Mesenchymal stem cell (in vitro differentiated cells and primary cell): ENCODE measurements around the gene PNPO.
A peak's percentile ranks its signal among the peaks of the same experiment; 100 is the strongest.

ENCODE experiments used
- DNase-seq: peaks from one replicate; pipeline ENCODE4 v3.0.0-alpha.2; 2013
- H2AFZ ChIP-seq: one replicate; pipeline ENCODE4 v1.6.1; 2013; ENCODE audit warnings: low read depth, mild to moderate bottlenecking, control low read depth, inconsistent platforms, low read length, moderate library complexity
- H2AK5ac ChIP-seq: 2 replicates; pipeline ENCODE4 v1.6.1; 2013; ENCODE audit warnings: low read length, moderate library complexity, mild to moderate bottlenecking, inconsistent platforms; ENCODE audit not compliant: severe bottlenecking
- H2BK120ac ChIP-seq: one replicate; pipeline ENCODE4 v1.6.1; 2013; ENCODE audit warnings: low read depth, mild to moderate bottlenecking, inconsistent platforms, low read length, moderate library complexity
- H2BK12ac ChIP-seq, 2 experiments: one replicate each; pipeline ENCODE4 v1.6.1; 2013; ENCODE audit warnings: inconsistent platforms in 2 of 2, low read length in 2 of 2, mild to moderate bottlenecking in 2 of 2, moderate library complexity in 2 of 2, control low read depth in 1 of 2
- H2BK15ac ChIP-seq: one replicate; pipeline ENCODE4 v1.6.1; 2013; ENCODE audit warnings: mild to moderate bottlenecking, low read depth, inconsistent platforms; ENCODE audit not compliant: poor library complexity, severe bottlenecking
- H2BK5ac ChIP-seq: 2 replicates; pipeline ENCODE4 v1.6.1; 2013; ENCODE audit warnings: low read depth, mild to moderate bottlenecking, low read length, control low read depth, inconsistent platforms; ENCODE audit not compliant: poor library complexity, severe bottlenecking
- H3K14ac ChIP-seq, 2 experiments: one replicate each; pipeline ENCODE4 v1.6.1; 2013; ENCODE audit warnings: inconsistent platforms in 2 of 2, low read length in 2 of 2, control low read depth in 1 of 2, mild to moderate bottlenecking in 1 of 2, moderate library complexity in 1 of 2
- H3K18ac ChIP-seq, 2 experiments: one replicate each; pipeline ENCODE4 v1.6.1; 2013; ENCODE audit warnings: inconsistent platforms in 2 of 2, low read length in 2 of 2, control low read depth in 1 of 2, low read depth in 1 of 2, mild to moderate bottlenecking in 1 of 2
- H3K23ac ChIP-seq, 2 experiments: one replicate each; pipeline ENCODE4 v1.6.1; 2013; ENCODE audit warnings: inconsistent platforms in 2 of 2, low read length in 2 of 2, mild to moderate bottlenecking in 2 of 2, moderate library complexity in 2 of 2, control low read depth in 1 of 2
- H3K27ac ChIP-seq: 2 replicates; pipeline ENCODE4 v1.5.1; 2013; ENCODE audit warnings: mild to moderate bottlenecking, moderate library complexity, low read length, control low read depth, inconsistent platforms; ENCODE audit not compliant: poor library complexity, severe bottlenecking
- H3K27me3 ChIP-seq, 2 experiments: 2 replicates each; pipeline versions ENCODE4 v1.6.1 to v1.7.0; 2013; ENCODE audit warnings: low read length in 2 of 2, mild to moderate bottlenecking in 2 of 2, moderate library complexity in 2 of 2, control low read depth in 1 of 2, inconsistent platforms in 1 of 2; ENCODE audit not compliant: control insufficient read depth in 1 of 2, insufficient read depth in 1 of 2
- H3K36me3 ChIP-seq, 2 experiments: 2 replicates each; pipeline versions ENCODE4 v1.6.1 to v1.7.0; 2013; ENCODE audit warnings: low read length in 2 of 2, control low read depth in 1 of 2, inconsistent platforms in 1 of 2, low read depth in 1 of 2, mild to moderate bottlenecking in 1 of 2; ENCODE audit not compliant: insufficient read depth in 2 of 2, control insufficient read depth in 1 of 2
- H3K4ac ChIP-seq, 2 experiments: one replicate each; pipeline ENCODE4 v1.6.1; 2013; ENCODE audit warnings: inconsistent platforms in 2 of 2, low read length in 2 of 2, mild to moderate bottlenecking in 2 of 2, moderate library complexity in 2 of 2, control low read depth in 1 of 2, low read depth in 1 of 2
- H3K4me1 ChIP-seq: 2 replicates; pipeline ENCODE4 v1.6.1; 2013; ENCODE audit warnings: low read depth, low read length, control low read depth; ENCODE audit not compliant: control insufficient read depth, insufficient read depth
- H3K4me2 ChIP-seq: 2 replicates; pipeline ENCODE4 v1.6.1; 2013; ENCODE audit warnings: low read length, mild to moderate bottlenecking, inconsistent platforms; ENCODE audit not compliant: poor library complexity, severe bottlenecking
- H3K4me3 ChIP-seq, 2 experiments: 2 replicates each; pipeline versions ENCODE4 v1.5.1 to v1.7.0; 2013; ENCODE audit warnings: low read length in 2 of 2, mild to moderate bottlenecking in 2 of 2, control low read depth in 1 of 2, low read depth in 1 of 2; ENCODE audit not compliant: insufficient read depth in 1 of 2
- H3K79me1 ChIP-seq: replicated peaks from 2 replicates; pipeline ENCODE4 v1.6.1; 2013; ENCODE audit warnings: mild to moderate bottlenecking, control low read depth, low read length, inconsistent platforms; ENCODE audit not compliant: poor library complexity, severe bottlenecking
- H3K9ac ChIP-seq: 2 replicates; pipeline ENCODE4 v1.7.0; 2013; ENCODE audit warnings: mild to moderate bottlenecking, low read length, moderate library complexity
- H3K9me3 ChIP-seq: 2 replicates; pipeline ENCODE4 v1.7.0; 2013; ENCODE audit warnings: mild to moderate bottlenecking, low read length; ENCODE audit not compliant: control insufficient read depth
- H4K8ac ChIP-seq: one replicate; pipeline ENCODE4 v1.6.1; 2013; ENCODE audit warnings: inconsistent platforms, mild to moderate bottlenecking, low read length, moderate library complexity
- H4K91ac ChIP-seq: one replicate; pipeline ENCODE4 v1.6.1; 2013; ENCODE audit warnings: mild to moderate bottlenecking, low read length, inconsistent platforms
- WGBS: methylation state at CpG from one replicate; pipeline ENCODE4 v1.1.7; 2013; ENCODE audit warnings: mixed read lengths; 5-methylcytosine and 5-hydroxymethylcytosine counted together

The PNPO gene

DNA sequence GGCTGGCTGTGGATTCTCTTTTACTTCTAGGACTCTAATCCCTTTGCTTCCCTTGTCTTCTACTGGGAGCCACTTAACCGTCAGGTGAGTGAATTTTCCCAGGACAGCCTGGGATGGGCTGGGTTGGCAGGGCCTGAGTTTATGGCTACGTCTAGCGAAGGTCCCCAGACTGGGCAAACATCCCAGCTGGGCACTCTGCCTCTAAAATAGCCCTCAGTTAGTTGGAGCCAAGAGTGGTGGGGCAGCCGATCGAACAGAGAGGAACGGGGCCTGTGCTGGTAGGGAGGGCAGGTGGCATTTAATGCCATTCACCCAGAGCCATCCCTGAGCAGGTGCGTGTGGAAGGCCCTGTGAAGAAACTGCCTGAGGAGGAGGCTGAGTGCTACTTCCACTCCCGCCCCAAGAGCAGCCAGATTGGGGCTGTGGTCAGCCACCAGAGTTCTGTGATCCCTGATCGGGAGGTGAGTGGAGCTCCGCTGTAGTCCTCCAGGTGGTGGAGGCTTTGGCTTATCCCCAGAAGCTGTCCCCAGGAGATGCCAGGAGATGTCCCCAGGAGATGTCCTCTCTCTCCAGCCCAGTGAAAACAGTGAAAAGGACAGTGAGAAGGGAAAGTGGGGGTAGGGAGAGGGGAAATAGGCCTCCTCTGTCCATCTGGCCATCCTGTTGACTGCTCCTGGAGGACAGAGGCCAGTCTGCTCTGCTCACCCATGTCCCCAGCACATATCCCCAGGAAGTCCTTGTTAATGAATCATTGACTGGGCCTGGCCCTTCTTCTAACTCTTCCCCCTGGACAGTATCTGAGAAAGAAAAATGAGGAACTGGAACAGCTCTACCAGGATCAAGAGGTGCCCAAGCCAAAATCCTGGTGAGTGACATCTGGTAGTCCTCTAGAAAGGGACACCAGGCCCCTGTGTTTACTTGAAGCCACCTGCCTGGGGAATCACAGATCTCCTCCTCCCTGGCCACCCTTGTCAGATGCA, 4.4 kb downstream of the PNPO start:
- no peak overlapping the region for H3K23ac ChIP-seq
- no peak overlapping the region for H2AK5ac ChIP-seq
- H4K8ac ChIP-seq: no peak overlapping the region
- no peak overlapping the region for H4K91ac ChIP-seq
- peaks cover 28% of the 10 kb centered on the region for H3K4me1 ChIP-seq
- H3K27ac ChIP-seq: no peak overlapping the region
- H3K36me3 ChIP-seq: peaks cover 20 to 44% of the 10 kb centered on the region in 2 experiments
- H2BK12ac ChIP-seq: no peak overlapping the region
- H3K4ac ChIP-seq: no peak overlapping the region
- no peaks in the 10 kb centered on the region for H3K27me3 ChIP-seq
- H3K79me1 ChIP-seq: no peaks in the 10 kb centered on the region
- no peak overlapping the region for H3K4me2 ChIP-seq
- no peak overlapping the region for H2BK5ac ChIP-seq
- no peak overlapping the region for H2AFZ ChIP-seq
- no peak overlapping the region for H3K18ac ChIP-seq
- no peak overlapping the region for H3K4me3 ChIP-seq
- DNase-seq: no peak
- H3K9ac ChIP-seq: peak overlapping the region; percentile 18
- WGBS: 96% methylated on average over 10 of the region's 10 CpGs
- no peaks in the 10 kb centered on the region for H3K9me3 ChIP-seq
- no peak overlapping the region for H3K14ac ChIP-seq
- H2BK15ac ChIP-seq: no peak overlapping the region
- H2BK120ac ChIP-seq: no peak overlapping the region

DNA sequence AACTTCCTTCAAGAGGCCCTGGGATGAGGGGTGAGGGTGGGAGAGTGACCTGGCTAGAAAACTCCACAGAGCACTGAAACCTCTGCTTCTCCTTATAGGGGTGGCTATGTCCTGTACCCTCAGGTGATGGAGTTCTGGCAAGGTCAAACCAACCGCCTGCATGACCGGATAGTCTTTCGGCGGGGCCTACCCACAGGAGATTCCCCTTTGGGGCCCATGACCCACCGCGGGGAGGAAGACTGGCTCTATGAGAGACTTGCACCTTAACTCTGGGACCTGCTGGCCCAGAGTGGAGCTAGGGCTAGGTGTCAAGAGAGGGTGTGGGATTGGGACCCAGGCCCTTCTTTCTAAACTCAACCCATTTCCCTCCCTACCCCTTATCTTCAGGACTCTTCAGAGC, 5.1 kb downstream of the PNPO start:
- Histone ChIP-seq H3K4me2 (no peak overlapping the region), H3K4me3 (no peak overlapping the region), H3K23ac (no peak overlapping the region), H3K27me3 (no peaks in the 10 kb centered on the region), H3K9me3 (no peaks in the 10 kb centered on the region), H2BK12ac (no peak overlapping the region), H3K14ac (no peak overlapping the region), H3K9ac (peak overlapping the region; percentile 18), H3K79me1 (no peaks in the 10 kb centered on the region), H2BK120ac (no peak overlapping the region), H3K4ac (no peak overlapping the region), H2AFZ (no peak overlapping the region), H4K91ac (no peak overlapping the region), H2AK5ac (no peak overlapping the region), H4K8ac (no peak overlapping the region), H2BK15ac (no peak overlapping the region), H2BK5ac (no peak overlapping the region), H3K18ac (no peak overlapping the region), H3K36me3 (peaks cover 20 to 48% of the 10 kb centered on the region in 2 experiments), H3K4me1 (peaks cover 27% of the 10 kb centered on the region), H3K27ac (no peak overlapping the region)
- DNase-seq: no peak
- 90% methylated on average over 6 of the region's 6 CpGs for WGBS

DNA sequence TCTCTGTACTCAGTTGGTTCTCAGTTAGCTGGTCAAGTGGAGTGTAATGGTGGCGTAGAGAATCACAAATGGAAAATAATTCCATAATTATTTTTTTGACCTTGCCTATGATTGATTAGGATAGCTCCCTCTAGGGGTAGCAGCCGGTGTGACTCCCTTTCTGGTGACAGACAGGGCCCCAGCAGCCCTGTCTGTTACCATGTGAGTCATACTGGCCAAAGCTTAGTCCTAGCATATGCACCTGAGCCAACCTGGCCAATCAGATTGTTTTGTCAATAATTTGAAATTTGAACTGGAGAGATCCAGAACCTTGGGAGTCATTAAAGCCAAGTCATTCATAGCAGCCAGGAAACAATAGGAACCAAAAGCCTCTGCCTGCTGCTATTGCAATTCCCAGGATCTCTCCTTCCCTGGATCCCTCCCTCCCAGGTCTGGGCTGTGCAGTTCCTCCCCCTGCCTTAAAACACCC, 5.6 kb downstream of the PNPO start:
- H2AK5ac ChIP-seq: no peak overlapping the region
- no peaks in the 10 kb centered on the region for H3K27me3 ChIP-seq
- no peak overlapping the region for H3K18ac ChIP-seq
- 0% methylated on average over 1 of the region's 2 CpGs for WGBS
- peak; percentile 77 for DNase-seq
- H2BK12ac ChIP-seq: no peak overlapping the region
- H3K36me3 ChIP-seq: peaks cover 20 to 51% of the 10 kb centered on the region in 2 experiments
- no peak overlapping the region for H3K23ac ChIP-seq
- H3K4ac ChIP-seq: no peak overlapping the region
- no peak overlapping the region for H2AFZ ChIP-seq
- no peak overlapping the region for H2BK120ac ChIP-seq
- no peak overlapping the region for H3K27ac ChIP-seq
- H3K4me3 ChIP-seq: no peak overlapping the region
- H3K4me2 ChIP-seq: no peak overlapping the region
- no peak overlapping the region for H2BK5ac ChIP-seq
- no peak overlapping the region for H4K91ac ChIP-seq
- H3K4me1 ChIP-seq: peaks cover 27% of the 10 kb centered on the region
- H3K9ac ChIP-seq: no peak overlapping the region
- no peak overlapping the region for H4K8ac ChIP-seq
- H3K14ac ChIP-seq: no peak overlapping the region
- H3K79me1 ChIP-seq: no peaks in the 10 kb centered on the region
- H2BK15ac ChIP-seq: no peak overlapping the region
- no peaks in the 10 kb centered on the region for H3K9me3 ChIP-seq

DNA sequence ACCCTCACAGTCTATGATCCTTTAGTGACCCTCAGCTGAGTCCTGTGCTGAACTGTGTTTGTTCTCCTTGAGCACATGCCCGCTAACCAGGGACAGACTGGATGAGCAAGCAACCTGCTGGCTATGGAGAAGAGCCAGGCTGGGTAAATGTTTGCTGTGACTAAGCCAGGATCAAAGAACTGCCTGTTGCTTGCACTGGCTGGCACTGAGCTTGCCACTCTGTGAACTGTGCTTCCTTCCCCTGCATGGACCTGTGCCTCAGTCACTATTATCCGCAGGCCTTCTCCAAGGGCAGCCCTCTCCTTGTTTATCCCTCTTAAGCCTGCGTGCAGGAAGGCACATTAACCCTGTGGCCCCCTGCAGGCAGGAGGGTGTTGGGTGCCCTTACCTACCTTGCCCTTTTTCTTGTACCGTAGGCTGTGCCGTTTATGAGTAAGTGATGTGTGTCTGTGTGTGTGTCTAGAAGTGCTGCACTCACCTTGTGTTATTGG, 7.4 kb downstream of the PNPO start:
- WGBS: 74% methylated on average over 5 of the region's 5 CpGs
- DNase-seq: no peak
- Histone ChIP-seq H3K4me2 (no peak overlapping the region), H3K18ac (peak overlapping the region in 1 of 2 experiments; percentile 55), H3K23ac (no peak overlapping the region), H3K14ac (no peak overlapping the region), H2BK12ac (peak overlapping the region in 1 of 2 experiments; percentile 37), H3K27ac (no peak overlapping the region), H2BK120ac (no peak overlapping the region), H2AK5ac (no peak overlapping the region), H3K36me3 (peaks cover 20 to 54% of the 10 kb centered on the region in 2 experiments), H3K9me3 (no peaks in the 10 kb centered on the region), H4K8ac (peak overlapping the region; percentile 41), H2BK5ac (no peak overlapping the region), H3K4ac (no peak overlapping the region), H3K4me1 (peaks cover 23% of the 10 kb centered on the region), H3K9ac (peak overlapping the region; percentile 85), H4K91ac (peak overlapping the region; percentile 70), H2AFZ (peak overlapping the region; percentile 69), H3K4me3 (no peak overlapping the region), H3K27me3 (no peaks in the 10 kb centered on the region), H3K79me1 (no peaks in the 10 kb centered on the region), H2BK15ac (no peak overlapping the region)
